ENCODE results near the gene NFATC1. TPM values are rescaled to one million over a fixed set of nuclear protein-coding genes. Genes with fewer than 3 reads are reported as not detected.
A peak's percentile ranks its signal among the peaks of the same experiment; 100 is the strongest.

NFATC1 gene
- total and polyA plus RNA-seq, 2 donors = 5.4 to 23.8 TPM

- H3K27me3 ChIP-seq (ENCODE audit: control insufficient read depth in 2 of 2, insufficient read depth in 1 of 2, low read length in 1 of 2) = peaks cover 34 to 45% of the 10 kb centered on the region in 2 donors
- DNase-seq (ENCODE audit: low read depth in 6 of 9, low spot score in 9 of 9) = peak in 1 of 9 donors; percentile 58
- H3K27ac ChIP-seq (ENCODE audit: low read depth in 1 of 2, low read length in 1 of 2) = peak overlapping the region; percentile 46 to 91
- peak overlapping the region; percentile 53 to 92 for H3K4me3 ChIP-seq (ENCODE audit: low read length in 2 of 2)
- H3K4me1 ChIP-seq (ENCODE audit: control insufficient read depth in 2 of 2, insufficient read depth in 2 of 2, low read length in 2 of 2) = peaks cover 22 to 62% of the 10 kb centered on the region in 2 donors
- WGBS = 24% methylated on average over 51 of the region's 58 CpGs
- peaks cover 0 to 7% of the 10 kb centered on the region in 2 donors for H3K9me3 ChIP-seq (ENCODE audit: control insufficient read depth in 2 of 2, insufficient read depth in 1 of 2, low read length in 1 of 2)
- H3K36me3 ChIP-seq (ENCODE audit: control insufficient read depth in 2 of 2, insufficient read depth in 2 of 2, low read length in 1 of 2) = no peaks in the 10 kb centered on the region
Measured at GRCh38 chr18:79400591-79401381, 5.1 kb downstream of the NFATC1 start.

- peak overlapping the region in 1 of 2 donors; percentile 58 for H3K27ac ChIP-seq (ENCODE audit: low read depth in 1 of 2, low read length in 1 of 2)
- peaks cover 0 to 7% of the 10 kb centered on the region in 2 donors for H3K9me3 ChIP-seq (ENCODE audit: control insufficient read depth in 2 of 2, insufficient read depth in 1 of 2, low read length in 1 of 2)
- DNase-seq (ENCODE audit: low read depth in 6 of 9, low spot score in 9 of 9) = no peak
- H3K27me3 ChIP-seq (ENCODE audit: control insufficient read depth in 2 of 2, insufficient read depth in 1 of 2, low read length in 1 of 2) = peaks cover 26 to 37% of the 10 kb centered on the region in 2 donors
- WGBS = 96% methylated on average over 32 of the region's 32 CpGs
- H3K4me1 ChIP-seq (ENCODE audit: control insufficient read depth in 2 of 2, insufficient read depth in 2 of 2, low read length in 2 of 2) = peaks cover 25 to 68% of the 10 kb centered on the region in 2 donors
- no peak overlapping the region for H3K4me3 ChIP-seq (ENCODE audit: low read length in 2 of 2)
- no peaks in the 10 kb centered on the region for H3K36me3 ChIP-seq (ENCODE audit: control insufficient read depth in 2 of 2, insufficient read depth in 2 of 2, low read length in 1 of 2)
Measured at GRCh38 chr18:79401494-79402208, 5.9 kb downstream of the NFATC1 start.

- peaks cover 20 to 31% of the 10 kb centered on the region in 2 donors for H3K27me3 ChIP-seq (ENCODE audit: control insufficient read depth in 2 of 2, insufficient read depth in 1 of 2, low read length in 1 of 2)
- H3K36me3 ChIP-seq (ENCODE audit: control insufficient read depth in 2 of 2, insufficient read depth in 2 of 2, low read length in 1 of 2) = no peaks in the 10 kb centered on the region
- WGBS = 94% methylated on average over 16 of the region's 16 CpGs
- H3K4me1 ChIP-seq (ENCODE audit: control insufficient read depth in 2 of 2, insufficient read depth in 2 of 2, low read length in 2 of 2) = peaks cover 25 to 65% of the 10 kb centered on the region in 2 donors
- H3K27ac ChIP-seq (ENCODE audit: low read depth in 1 of 2, low read length in 1 of 2) = no peak overlapping the region
- DNase-seq (ENCODE audit: low read depth in 6 of 9, low spot score in 9 of 9) = no peak
- peaks cover 0 to 7% of the 10 kb centered on the region in 2 donors for H3K9me3 ChIP-seq (ENCODE audit: control insufficient read depth in 2 of 2, insufficient read depth in 1 of 2, low read length in 1 of 2)
- H3K4me3 ChIP-seq (ENCODE audit: low read length in 2 of 2) = no peak overlapping the region
Measured at GRCh38 chr18:79402209-79402576, 6.5 kb downstream of the NFATC1 start.

DNA sequence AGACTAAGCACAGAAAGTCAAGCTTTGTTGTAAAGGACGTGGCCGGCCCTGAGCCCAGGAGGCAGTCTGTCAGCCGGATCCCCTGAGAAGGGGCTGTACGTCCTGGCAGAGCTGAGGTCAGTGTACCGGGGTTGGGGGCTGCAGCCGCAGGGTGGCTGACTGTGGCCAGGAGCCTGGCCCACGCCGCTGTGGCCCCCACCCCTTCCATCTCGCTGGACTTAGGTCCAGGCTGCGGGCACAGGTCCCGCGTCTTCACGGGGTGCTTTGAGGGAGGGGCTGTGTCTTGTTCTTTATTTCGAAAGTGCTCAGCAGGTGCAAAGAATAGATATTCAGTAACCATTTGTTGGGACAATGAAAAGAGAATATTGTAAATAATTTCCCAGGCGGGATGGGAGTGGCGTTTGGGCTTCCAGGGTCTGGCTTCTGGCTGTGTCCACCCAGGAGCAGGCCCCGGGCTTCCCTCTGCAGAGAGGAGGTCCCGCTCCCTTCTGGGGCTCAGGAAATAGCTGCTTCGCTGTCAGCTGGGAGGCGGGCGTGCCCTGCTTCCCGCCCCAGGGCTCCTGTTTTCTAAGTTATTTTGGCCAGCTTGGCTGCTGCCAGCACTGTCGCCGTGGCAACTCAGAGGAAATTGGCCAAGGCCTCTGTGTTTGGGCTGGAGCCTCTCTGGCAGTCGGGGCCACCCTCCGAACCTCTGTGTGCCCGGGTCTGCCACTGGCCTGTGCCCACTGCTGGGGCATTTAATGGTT, 7.4 kb downstream of the NFATC1 start:
- WGBS = 41% methylated on average over 27 of the region's 27 CpGs
- no peak for DNase-seq (ENCODE audit: low read depth in 6 of 9, low spot score in 9 of 9)
- Histone ChIP-seq H3K27ac (ENCODE audit: low read depth in 1 of 2, low read length in 1 of 2) (peak overlapping the region in 1 of 2 donors; percentile 36), H3K4me3 (ENCODE audit: low read length in 2 of 2) (peak overlapping the region in 1 of 2 donors; percentile 21), H3K27me3 (ENCODE audit: control insufficient read depth in 2 of 2, insufficient read depth in 1 of 2, low read length in 1 of 2) (peaks cover 11 to 22% of the 10 kb centered on the region in 2 donors), H3K4me1 (ENCODE audit: control insufficient read depth in 2 of 2, insufficient read depth in 2 of 2, low read length in 2 of 2) (peaks cover 25 to 63% of the 10 kb centered on the region in 2 donors), H3K36me3 (ENCODE audit: control insufficient read depth in 2 of 2, insufficient read depth in 2 of 2, low read length in 1 of 2) (no peaks in the 10 kb centered on the region), H3K9me3 (ENCODE audit: control insufficient read depth in 2 of 2, insufficient read depth in 1 of 2, low read length in 1 of 2) (peaks cover 0 to 7% of the 10 kb centered on the region in 2 donors)

DNA sequence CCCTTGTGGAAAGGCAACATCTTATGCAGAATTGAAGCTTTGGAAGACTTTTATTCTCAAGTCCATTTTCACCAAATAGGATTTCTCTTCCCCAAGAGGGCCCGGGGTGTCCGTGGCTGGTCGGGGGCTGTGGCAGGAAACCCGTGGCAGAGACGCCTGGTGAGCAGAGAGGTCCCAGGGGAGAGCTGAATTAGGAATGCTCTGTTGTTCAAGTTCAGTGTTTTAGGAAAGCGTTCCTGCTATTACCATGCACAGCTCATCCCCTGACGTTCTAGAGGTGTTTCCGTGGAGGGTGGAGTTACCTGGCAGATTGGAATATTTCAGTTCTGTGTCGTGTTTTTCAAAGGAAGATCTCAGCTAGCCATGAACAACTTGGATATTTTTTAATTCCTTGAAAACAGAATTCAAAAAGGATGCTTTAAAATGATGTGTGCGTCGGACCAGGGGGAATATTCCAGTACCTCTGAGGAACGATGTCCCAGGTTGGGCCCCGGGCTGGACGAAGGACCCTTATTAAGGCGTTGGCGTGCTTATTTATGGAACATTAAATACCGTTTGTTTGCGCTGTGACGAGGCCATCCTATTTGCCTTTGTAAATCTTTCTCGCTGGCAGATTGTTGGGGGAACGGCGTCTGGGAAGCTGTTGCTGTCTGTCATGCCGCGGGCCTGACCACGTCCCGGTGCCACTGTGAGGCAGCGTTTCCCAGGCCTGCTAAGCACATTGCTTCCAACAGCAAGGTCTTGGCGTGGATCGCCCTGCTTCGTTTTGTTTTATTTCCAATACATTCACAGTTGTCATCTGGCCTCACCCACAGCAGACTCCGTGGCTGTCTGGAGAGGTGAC, 8.2 kb downstream of the NFATC1 start:
- DNase-seq (ENCODE audit: low read depth in 6 of 9, low spot score in 9 of 9) = no peak
- Histone ChIP-seq H3K9me3 (ENCODE audit: control insufficient read depth in 2 of 2, insufficient read depth in 1 of 2, low read length in 1 of 2) (peaks cover 0 to 7% of the 10 kb centered on the region in 2 donors), H3K27me3 (ENCODE audit: control insufficient read depth in 2 of 2, insufficient read depth in 1 of 2, low read length in 1 of 2) (peaks cover 6 to 14% of the 10 kb centered on the region in 2 donors), H3K4me3 (ENCODE audit: low read length in 2 of 2) (no peak overlapping the region), H3K27ac (ENCODE audit: low read depth in 1 of 2, low read length in 1 of 2) (peak overlapping the region in 1 of 2 donors; percentile 55), H3K36me3 (ENCODE audit: control insufficient read depth in 2 of 2, insufficient read depth in 2 of 2, low read length in 1 of 2) (no peaks in the 10 kb centered on the region), H3K4me1 (ENCODE audit: control insufficient read depth in 2 of 2, insufficient read depth in 2 of 2, low read length in 2 of 2) (peaks cover 25 to 60% of the 10 kb centered on the region in 2 donors)
- WGBS = 73% methylated on average over 31 of the region's 31 CpGs

GRCh38 chr18:79404567-79404910, 8.8 kb downstream of the NFATC1 start:
- Histone ChIP-seq H3K27me3 (ENCODE audit: control insufficient read depth in 2 of 2, insufficient read depth in 1 of 2, low read length in 1 of 2) (peaks cover 0 to 8% of the 10 kb centered on the region in 2 donors), H3K4me1 (ENCODE audit: control insufficient read depth in 2 of 2, insufficient read depth in 2 of 2, low read length in 2 of 2) (peaks cover 23 to 55% of the 10 kb centered on the region in 2 donors), H3K27ac (ENCODE audit: low read depth in 1 of 2, low read length in 1 of 2) (peak overlapping the region in 1 of 2 donors; percentile 54), H3K36me3 (ENCODE audit: control insufficient read depth in 2 of 2, insufficient read depth in 2 of 2, low read length in 1 of 2) (no peaks in the 10 kb centered on the region), H3K4me3 (ENCODE audit: low read length in 2 of 2) (no peak overlapping the region), H3K9me3 (ENCODE audit: control insufficient read depth in 2 of 2, insufficient read depth in 1 of 2, low read length in 1 of 2) (peaks cover 0 to 7% of the 10 kb centered on the region in 2 donors)
- WGBS = 91% methylated on average over 12 of the region's 12 CpGs
- DNase-seq (ENCODE audit: low read depth in 6 of 9, low spot score in 9 of 9) = no peak

DNA sequence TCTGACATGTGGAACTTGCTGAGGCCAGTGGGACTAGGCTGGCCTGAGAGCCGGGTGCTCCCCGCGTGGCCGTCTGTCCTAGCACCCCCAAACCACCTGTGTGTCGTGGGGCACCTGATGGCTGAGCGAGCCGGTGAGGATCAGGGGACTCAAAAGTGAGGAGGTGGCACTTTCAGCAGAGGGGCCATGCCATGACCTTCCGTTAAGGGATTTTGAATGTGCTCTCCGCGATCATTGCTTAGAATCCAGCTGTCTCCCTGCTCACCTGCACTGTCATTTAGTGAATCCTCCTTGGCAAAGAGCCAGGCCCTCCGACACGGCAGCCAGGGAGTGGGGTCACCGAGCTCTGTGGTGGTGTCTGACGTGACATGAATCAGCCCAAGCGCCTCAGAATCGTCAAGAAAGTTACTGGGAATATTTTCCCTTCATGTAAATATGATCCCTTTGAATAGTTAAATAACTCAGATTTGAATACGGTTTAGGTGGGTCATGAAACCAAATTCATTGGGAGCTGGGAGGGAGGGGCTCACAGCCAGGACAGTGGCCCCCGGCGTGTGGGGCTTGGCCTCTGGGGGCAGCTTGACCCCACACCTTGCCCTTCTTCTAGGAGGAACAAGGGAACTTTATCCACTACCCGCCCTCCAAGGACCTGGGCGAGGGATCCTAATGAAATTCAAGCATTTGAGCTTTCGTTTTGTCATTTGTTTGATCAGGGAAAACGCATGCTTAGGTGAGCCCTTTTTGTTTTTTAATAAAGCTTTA, 9.5 kb downstream of the NFATC1 start:
- Histone ChIP-seq H3K4me1 (ENCODE audit: control insufficient read depth in 2 of 2, insufficient read depth in 2 of 2, low read length in 2 of 2) (peaks cover 23 to 52% of the 10 kb centered on the region in 2 donors), H3K9me3 (ENCODE audit: control insufficient read depth in 2 of 2, insufficient read depth in 1 of 2, low read length in 1 of 2) (peaks cover 0 to 7% of the 10 kb centered on the region in 2 donors), H3K27me3 (ENCODE audit: control insufficient read depth in 2 of 2, insufficient read depth in 1 of 2, low read length in 1 of 2) (peaks cover 0 to 4% of the 10 kb centered on the region in 2 donors), H3K4me3 (ENCODE audit: low read length in 2 of 2) (peak overlapping the region in 1 of 2 donors; percentile 12), H3K36me3 (ENCODE audit: control insufficient read depth in 2 of 2, insufficient read depth in 2 of 2, low read length in 1 of 2) (peaks cover 0 to 3% of the 10 kb centered on the region in 2 donors), H3K27ac (ENCODE audit: low read depth in 1 of 2, low read length in 1 of 2) (peak overlapping the region; percentile 83 to 87)
- 89% methylated on average over 23 of the region's 23 CpGs for WGBS
- no peak for DNase-seq (ENCODE audit: low read depth in 6 of 9, low spot score in 9 of 9)
